GM12892 (cell line): ENCODE measurements around the gene DENND2D. TPM values are rescaled to one million over a fixed set of nuclear protein-coding genes. Genes with fewer than 3 reads are reported as not detected.

Experiments
- DNase-seq: peaks from one replicate; pipeline ENCODE4 v3.0.0; 2011; ENCODE audit not compliant: insufficient read length
- FAIRE-seq: peaks from 2 replicates; lab custom pipeline; 2011; peaks lifted over from hg19 to GRCh38; lab: Jason Lieb, UNC
- POLR2A ChIP-seq: IDR thresholded peaks from 2 replicates; pipeline ENCODE4 v1.6.1; 2011; ENCODE audit warnings: low read depth, low read length, control low read depth
- POLR2AphosphoS5 ChIP-seq: IDR thresholded peaks from 2 replicates; pipeline ENCODE4 v1.6.1; 2011; ENCODE audit warnings: low read depth, low read length, control low read depth
- TAF1 ChIP-seq: IDR thresholded peaks from 2 replicates; pipeline ENCODE4 v1.6.1; 2011; ENCODE audit warnings: low read depth, mild to moderate bottlenecking, control low read depth, low read length, borderline replicate concordance
- polyA plus RNA-seq: library from polyadenylated mRNA; unstranded; fragments of >200 nt; gene quantifications from one replicate; pipeline ENCODE4 v1.2.1, GENCODE V29; 2012; ENCODE audit warnings: missing spikeins, inconsistent platforms; ENCODE audit not compliant: missing spikeins

The DENND2D gene
- 46.1 TPM for polyA plus RNA-seq

GRCh38 chr1:111199881-111200801 is at the start of gene DENND2D:
Gene DENND2D, minus strand, starts transcription at chr1:111200646. Its CDS starts 187 bp downstream, at chr1:111200459.
- FAIRE-seq (no peak), DNase-seq (no peak)
- TF ChIP-seq POLR2A (no peak), TAF1 (no peak), POLR2AphosphoS5 (no peak)

GRCh38 chr1:111249960-111250359 is 49.5 kb upstream of the DENND2D start:
- no peak for TF ChIP-seq POLR2AphosphoS5
- no peak for TF ChIP-seq POLR2A
- TF ChIP-seq TAF1, result no peak
- DNase-seq, result no peak
- no peak for FAIRE-seq

DNA sequence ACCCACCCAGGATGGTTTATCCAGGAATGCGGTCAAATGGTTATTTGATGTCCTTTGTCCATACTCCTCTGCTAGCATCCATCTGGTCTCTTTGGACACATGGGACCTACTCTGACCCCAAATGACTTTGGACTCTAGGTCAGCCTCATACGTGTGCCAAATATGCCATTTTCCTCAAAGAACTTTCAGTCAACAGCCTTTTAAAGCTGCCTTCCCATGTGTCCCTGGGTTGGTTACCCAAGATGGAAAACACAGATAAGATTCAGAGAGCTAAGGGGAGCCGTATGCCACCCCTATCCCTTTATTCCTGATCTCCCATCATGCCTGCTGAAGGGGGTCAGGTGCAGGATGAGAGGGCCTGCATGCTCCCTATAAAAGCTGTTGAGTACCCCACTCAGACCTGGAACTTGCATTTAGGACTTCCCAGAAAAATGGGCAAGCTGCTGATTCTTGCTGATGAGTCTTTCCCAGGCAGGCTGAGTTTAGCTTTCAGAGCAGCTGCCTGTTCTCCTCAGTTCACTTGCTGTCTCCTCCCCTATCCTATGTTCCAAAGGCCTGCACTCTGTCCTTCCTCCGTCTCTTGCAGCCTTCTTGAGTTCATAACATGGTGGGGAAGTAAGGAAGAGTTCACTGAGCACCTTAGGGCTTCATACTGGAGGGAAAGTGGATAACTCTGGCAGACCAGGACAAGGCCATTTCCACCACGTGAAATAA is 46.8 kb upstream of the DENND2D start:
- no peak for DNase-seq
- no peak for TF ChIP-seq POLR2A
- TF ChIP-seq TAF1, result no peak
- TF ChIP-seq POLR2AphosphoS5, result no peak
- FAIRE-seq, result no peak

DNA sequence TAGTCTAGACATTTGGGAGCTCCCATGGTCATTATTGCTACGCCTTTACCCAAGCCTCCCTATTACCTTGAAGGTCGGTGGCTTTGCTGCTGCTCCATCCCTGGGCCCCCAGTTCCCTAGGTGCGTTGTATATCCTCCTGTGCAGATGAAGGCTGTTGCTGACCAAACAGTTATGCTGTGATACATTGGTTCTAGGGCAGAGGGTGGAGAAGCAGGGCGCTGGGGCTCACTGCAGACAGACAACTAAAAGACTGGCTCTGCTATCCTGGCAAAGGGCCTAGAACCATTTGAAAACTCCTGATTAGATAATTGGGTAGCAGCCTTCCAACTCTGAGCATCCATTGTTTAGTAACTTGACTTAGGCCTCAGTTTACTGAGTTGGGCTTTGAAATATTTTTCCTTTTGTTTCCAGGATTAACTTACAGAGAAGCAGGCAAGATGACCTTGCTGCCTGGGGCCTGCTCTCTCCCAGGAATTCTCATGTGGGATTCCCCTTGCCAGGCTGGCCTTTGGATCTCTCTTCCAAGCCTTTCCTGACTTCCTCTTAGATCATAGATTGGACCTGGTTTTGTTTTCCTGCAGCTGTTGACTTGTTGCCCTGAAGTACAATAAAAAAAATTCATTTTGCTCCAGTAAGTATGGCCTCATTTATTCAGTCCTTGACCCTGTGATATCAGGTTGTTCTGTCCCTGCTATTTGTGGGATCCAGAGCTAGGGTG is 42.5 kb upstream of the DENND2D start:
- TF ChIP-seq POLR2AphosphoS5 (no peak), POLR2A (no peak), TAF1 (no peak)
- DNase-seq, result no peak
- no peak for FAIRE-seq

GRCh38 chr1:111241797-111242196 is 41.4 kb upstream of the DENND2D start:
- no peak for DNase-seq
- no peak for FAIRE-seq
- no peak for TF ChIP-seq POLR2A
- TF ChIP-seq POLR2AphosphoS5, result no peak

GRCh38 chr1:111238056-111238795 is 37.8 kb upstream of the DENND2D start:
- TF ChIP-seq TAF1 (no peak), POLR2AphosphoS5 (no peak), POLR2A (no peak)
- DNase-seq, result no peak

GRCh38 chr1:111236806-111237205 is 36.4 kb upstream of the DENND2D start:
- DNase-seq (no peak), FAIRE-seq (no peak)
- no peak for TF ChIP-seq TAF1
- TF ChIP-seq POLR2AphosphoS5, result no peak
- no peak for TF ChIP-seq POLR2A

More at GRCh38 chr1:111238056-111238795, 37.8 kb upstream of the DENND2D start:
- no peak for FAIRE-seq

GRCh38 chr1:111236379-111236778 is 35.9 kb upstream of the DENND2D start:
- DNase-seq (no peak), FAIRE-seq (no peak)
- no peak for TF ChIP-seq POLR2AphosphoS5
- no peak for TF ChIP-seq TAF1
- no peak for TF ChIP-seq POLR2A

DNA sequence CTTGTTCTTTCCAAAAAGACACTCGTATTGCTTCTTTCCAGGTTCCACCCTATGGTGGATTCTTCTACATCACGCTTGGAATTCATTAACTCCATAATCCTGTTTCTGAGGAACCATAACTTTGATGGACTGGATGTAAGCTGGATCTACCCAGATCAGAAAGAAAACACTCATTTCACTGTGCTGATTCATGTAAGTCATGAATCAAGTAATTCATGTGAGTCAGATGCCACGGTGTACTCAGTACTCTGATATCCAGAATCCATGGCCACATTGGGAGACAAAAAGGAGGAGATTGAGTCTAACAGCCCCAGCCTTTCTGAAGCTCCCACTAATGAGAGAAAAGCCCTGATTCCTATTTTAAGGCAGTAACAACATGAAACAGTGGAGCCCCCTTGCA is 34.4 kb upstream of the DENND2D start:
- FAIRE-seq, result no peak
- no peak for TF ChIP-seq POLR2A
- TF ChIP-seq POLR2AphosphoS5, result no peak
- TF ChIP-seq TAF1, result no peak
- no peak for DNase-seq

GRCh38 chr1:111234258-111234657 is 33.8 kb upstream of the DENND2D start:
- FAIRE-seq (no peak), DNase-seq (no peak)
- TF ChIP-seq TAF1, result no peak
- TF ChIP-seq POLR2A, result no peak
- no peak for TF ChIP-seq POLR2AphosphoS5

DNA sequence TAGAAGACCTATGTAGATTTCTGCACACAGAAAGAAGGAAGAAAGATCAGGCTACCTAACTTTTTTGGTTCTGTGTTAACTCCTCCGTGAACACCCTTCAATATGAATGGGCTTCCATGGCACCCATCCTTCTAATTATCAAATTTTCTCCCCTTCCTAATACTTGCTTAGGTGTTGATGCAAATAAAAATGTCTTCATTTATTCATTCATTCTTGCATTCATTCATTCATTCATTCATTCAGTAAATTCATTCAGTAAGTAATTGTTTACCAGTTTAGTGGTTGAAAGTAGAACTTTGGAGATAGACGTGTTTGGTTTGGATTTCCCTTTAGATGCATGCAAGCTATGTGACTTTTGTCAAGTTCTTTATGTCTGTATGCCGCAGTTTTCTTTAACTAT is 31.7 kb upstream of the DENND2D start:
- FAIRE-seq, result no peak
- TF ChIP-seq POLR2A (no peak), TAF1 (no peak), POLR2AphosphoS5 (no peak)
- no peak for DNase-seq
